ENCODE measurements around the gene CNOT8.
A peak's percentile ranks its signal among the peaks of the same experiment; 100 is the strongest.
"Not testable (repeated sequence)": the region's sequence is repeated elsewhere in the genome, so short reads cannot be mapped to it uniquely, and the experiment has no call there.

CNOT8 gene
- 101 to 127 (median 111) reads per million in 4 experiments for total RNA-seq

DNA sequence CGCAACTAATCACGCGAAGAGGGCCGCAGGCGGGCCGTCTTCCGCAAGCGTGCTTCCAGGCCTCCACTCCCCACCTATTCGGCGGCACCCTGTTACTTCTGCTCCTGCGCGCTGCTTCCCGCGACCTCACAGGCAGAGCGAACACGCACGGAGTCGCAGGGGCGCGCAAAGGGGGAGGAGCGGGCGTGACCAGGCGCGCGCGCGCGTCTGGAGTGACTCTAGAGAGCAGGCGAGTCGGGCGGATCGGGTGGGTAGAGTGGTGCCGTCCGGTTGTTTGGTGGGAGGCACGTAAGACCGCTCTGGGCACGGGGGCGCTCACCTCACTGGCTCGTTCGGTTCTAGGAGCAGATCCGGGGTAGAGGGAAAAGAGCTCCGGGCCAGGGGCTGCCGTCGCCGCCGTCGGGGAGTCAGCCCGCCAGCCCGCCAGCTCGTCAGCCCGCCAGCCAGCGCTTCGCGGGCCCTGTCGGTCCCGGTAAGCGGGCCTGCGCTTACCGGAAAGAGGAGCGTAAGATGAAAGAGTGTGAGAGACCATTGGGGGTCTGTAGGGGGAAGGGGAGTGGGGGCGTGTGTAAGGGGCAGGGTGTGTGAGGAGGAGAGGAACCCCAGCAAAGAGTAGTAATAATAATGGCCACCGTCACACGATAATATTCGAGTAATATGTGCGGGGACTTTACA lies at the start of gene CNOT8:
Gene CNOT8 (plus strand): TSS at position 331 of the 675 bp plus-strand sequence. CDS start 4,652 bp downstream, outside the sequence.
- DNase-seq: peak; percentile 93

DNA sequence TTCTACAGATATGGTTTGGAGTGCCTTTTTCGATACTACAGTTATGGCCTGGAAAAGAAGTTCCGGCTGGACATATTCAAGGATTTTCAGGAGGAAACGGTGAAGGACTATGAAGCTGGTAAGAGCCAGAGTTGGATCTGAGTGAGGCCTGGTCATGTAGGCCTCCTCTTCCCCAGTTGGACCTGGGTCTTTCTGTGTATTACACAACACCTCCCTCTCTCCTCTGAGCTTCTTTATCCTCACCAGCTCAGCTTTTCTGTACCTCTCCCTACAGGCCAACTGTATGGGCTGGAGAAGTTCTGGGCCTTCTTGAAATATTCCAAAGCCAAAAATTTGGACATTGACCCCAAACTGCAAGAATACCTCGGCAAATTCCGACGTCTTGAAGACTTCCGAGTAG lies 47.2 kb upstream of the CNOT8 start:
- DNase-seq: no peak

- DNase-seq: peak; percentile 36
Observed at GRCh38 chr5:154811653-154812465, 46.6 kb upstream of the CNOT8 start.

DNA sequence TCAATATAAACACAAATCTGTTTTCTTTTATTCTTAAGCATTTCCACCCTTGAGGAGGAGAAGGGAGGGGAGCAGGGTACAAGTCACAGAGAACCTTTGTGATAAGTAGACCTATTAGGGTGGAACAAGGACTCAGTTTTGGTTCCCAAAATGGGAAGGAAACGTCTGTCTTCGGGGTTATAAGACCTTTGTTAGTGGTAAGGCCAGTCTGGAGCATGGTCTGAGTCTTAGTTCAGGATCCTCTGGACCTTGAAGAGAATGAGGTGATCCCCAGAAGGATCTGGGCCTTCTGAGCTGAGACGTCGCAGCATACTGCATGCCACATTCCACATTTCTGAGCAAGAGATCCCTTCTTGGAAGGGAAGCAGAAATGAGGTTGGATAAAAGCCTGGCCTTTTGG lies 45.3 kb upstream of the CNOT8 start:
- no peak for DNase-seq

DNA sequence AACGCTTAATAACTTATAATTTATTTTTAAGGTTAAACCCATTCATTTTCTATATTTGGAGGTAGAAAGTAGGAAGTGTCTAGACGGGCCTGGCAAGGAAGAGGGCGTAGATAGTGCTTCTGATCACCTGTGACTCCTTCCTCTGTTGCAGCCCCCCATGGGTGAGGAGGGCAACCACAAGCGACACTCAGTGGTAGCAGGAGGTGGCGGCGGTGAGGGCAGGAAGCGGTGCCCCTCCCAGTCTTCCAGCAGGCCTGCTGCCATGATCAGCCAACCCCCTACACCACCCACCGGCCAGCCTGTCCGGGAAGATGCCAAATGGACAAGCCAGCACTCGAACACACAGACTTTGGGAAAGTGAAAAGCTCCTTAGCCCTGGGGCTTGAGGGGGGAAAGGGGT lies 44.7 kb upstream of the CNOT8 start:
- peak; percentile 24 for DNase-seq

DNA sequence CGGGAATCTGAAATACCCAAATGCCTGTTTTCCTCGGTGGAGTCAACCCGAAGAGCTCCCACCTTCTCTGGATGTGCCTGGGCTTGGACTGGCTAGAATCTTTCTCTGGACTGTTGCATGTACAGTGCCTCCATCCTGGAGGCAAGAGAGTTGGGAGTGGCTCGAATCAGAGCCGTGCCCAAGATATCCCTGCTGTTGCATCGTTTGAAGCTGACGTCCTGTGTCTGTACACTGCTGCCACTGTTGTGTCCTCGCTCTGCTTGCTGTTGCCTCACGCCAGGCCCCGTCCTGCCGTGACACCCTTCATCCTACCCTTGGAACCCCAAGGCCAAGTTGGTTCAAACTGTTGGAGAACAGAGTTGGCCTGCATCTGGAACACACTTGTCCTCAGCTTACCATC lies 43.4 kb upstream of the CNOT8 start:
- DNase-seq: no peak

- DNase-seq: no peak
Observed at GRCh38 chr5:154815684-154816247, 42.7 kb upstream of the CNOT8 start.

- no peak for DNase-seq
Observed at GRCh38 chr5:154816891-154817492, 41.4 kb upstream of the CNOT8 start.

DNA sequence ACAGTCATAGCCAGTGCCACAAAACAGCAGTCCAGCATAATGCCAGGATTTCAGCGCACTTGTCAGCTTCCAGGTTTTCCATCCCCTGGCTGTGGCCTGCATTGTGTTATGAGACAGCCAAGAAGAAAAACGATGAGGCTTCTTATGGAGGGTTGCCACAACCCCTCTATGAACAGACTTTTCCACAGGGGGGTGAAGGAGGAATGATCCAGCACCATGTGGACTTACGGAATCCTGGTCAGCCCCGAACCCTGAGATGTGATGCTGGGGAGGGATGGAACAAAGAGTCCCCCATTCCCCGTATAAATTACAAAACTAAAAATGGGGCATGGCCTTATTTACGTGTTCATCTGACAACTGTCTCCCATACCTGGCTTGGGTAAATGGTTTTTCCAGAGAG lies 40.6 kb upstream of the CNOT8 start:
- no peak for DNase-seq

DNA sequence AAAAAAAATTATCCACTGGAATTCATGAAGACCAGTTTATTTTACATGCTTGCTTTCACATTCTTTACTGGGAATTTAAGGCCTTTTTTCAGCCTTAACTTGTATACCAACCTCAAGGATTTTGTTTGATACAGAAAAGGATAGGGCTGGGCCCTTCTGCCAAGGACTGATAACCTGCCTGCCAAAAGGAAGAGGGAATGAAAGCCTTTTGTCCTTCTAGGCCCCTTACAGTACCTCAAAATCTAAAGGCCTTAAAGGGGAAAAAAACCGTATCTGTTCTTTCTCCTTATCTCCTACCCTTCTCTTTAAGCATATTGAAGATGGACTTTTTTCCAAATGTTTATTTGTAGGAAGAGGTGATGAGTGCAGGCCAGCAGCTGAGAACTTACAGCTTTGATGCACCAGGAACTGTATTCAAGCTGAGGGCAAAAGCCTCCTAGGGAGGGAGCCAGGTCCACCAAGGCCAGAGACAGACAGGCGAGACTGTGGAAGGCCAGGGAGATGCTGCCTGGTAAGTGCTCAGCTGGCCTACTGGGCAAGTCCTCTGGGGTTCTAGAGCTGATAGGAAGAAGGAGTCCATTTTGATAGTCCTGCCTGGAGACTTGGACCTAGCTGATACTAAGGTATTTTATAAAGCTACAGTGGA lies 39.8 kb upstream of the CNOT8 start:
- DNase-seq: no peak

DNA sequence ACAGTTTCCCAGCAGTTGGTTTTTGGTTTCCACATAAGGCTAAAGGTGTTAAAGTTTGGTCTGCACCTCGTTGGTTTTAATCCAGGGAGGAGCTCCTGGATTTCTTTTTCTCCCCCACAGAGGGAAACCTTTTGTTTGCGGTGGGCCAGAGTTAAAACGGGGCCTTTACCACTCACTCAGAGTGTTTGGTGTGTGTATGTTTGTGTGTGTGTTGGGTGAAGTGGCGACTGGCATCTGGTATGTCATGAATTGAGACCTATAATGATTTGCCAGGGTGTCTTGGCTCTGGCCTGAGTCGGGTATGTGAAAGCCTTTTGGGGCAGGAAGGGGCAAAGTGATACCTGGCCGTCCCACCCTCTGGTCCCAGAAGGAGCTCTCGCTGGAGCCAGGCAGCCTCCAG lies 38.9 kb upstream of the CNOT8 start:
- no peak for DNase-seq

GRCh38 chr5:154820383-154820782 lies 38.0 kb upstream of the CNOT8 start:
- no peak for DNase-seq

GRCh38 chr5:154822896-154823295 lies 35.5 kb upstream of the CNOT8 start:
- not testable (repeated sequence) for DNase-seq

- DNase-seq: no peak
Observed at GRCh38 chr5:154823605-154824004, 34.8 kb upstream of the CNOT8 start.

DNA sequence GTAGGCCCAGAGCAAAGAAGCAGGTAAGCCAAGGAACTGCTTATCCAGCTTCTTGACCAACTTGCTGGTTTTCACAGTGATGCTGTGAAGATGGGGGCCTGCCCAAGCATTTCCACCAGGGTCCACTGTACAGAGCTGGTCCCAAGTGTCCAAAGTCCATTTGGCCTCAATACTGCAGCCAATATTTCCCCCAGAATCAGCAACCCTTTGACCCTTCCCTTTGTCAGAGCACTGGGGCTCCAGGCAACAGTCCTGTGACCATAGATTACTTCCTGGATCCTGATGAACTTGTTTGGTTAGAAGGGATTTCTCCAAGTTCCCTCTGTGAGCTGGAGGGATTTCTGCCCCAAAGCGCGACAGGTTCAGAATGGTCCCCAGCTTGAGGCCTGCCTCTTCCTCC lies 34.4 kb upstream of the CNOT8 start:
- DNase-seq: no peak

DNA sequence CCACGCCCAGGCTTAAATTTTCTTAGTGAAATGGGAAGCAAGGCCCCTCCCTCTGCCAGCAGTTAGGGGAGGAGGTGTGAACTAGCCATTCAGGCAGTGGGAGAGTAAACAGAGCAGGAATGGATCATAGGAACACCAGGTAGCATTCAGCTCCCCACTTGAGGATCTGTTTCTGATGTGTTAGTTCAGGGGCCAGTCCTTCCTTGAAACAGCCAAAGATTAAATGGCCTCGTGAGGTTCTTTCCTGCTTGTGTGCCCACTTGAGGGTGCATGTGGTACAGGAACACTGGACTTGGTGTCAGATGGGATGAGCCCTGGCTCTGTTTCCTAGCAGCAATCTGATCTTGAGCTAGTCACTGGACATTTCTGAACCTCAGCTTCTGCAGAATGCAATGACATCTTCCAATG lies 29.2 kb upstream of the CNOT8 start:
- DNase-seq: no peak

DNA sequence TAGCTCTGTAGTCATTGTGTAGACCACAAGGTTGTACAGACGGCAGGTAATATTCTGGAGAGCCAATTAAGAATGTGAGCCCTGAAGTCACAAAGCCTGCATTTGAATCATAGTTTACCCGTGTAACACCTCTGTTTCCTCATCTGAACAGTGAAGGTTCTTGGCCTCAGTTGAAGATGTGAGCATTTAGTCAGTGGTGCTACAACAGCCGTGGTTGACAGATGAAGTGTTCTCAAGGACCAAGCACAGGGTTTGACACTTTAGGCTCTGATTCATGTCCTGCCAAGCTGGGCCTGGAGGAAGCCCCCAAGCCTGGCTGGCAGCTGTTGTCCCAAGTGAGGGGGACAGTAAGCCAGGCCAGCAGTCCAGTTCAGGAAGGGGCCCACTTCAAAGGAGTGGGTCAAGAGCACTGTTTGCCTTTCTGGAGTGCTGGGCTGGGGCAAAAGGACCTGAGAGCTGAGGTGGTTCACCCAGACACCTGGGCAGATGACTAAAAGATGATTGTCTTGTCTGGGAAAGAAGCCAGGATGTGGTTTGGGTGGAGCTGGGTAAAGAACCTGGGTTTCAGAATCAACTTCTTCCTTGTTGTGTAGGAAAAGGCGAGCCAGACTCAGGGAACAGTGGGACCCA lies 28.7 kb upstream of the CNOT8 start:
- no peak for DNase-seq

- DNase-seq: no peak
Observed at GRCh38 chr5:154830219-154830595, 28.2 kb upstream of the CNOT8 start.

DNA sequence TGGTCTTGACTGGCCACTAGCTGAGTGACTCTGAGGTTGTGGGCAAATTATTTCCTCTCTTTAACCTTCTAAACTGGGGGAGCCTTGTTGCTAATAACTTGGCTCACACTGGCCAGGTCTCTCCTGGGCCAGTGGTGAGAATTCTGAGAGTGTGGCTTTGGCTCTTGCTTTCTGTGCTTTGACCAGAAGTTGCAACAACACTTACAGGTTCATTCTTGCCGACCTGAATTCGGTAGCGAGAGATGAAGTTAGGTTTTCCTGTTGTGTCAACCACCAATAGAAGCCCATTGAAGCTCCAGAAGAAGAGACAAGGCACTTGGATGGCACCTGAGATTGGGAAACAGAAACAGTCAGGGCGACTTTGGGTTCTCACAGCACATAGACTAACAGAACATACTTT lies 27.8 kb upstream of the CNOT8 start:
- DNase-seq: no peak

- no peak for DNase-seq
Observed at GRCh38 chr5:154831451-154831850, 27.0 kb upstream of the CNOT8 start.

GRCh38 chr5:154832804-154833203 lies 25.6 kb upstream of the CNOT8 start:
- DNase-seq: not testable (repeated sequence)

- no peak for DNase-seq
Observed at GRCh38 chr5:154834053-154834452, 24.4 kb upstream of the CNOT8 start.

GRCh38 chr5:154835701-154836052 lies 22.8 kb upstream of the CNOT8 start:
- DNase-seq: not testable (repeated sequence)
